Lung (tissue), 12 donors: ENCODE results near the gene SLC7A6. TPM values are rescaled to one million over a fixed set of nuclear protein-coding genes. Genes with fewer than 3 reads are reported as not detected.

ENCODE experiments used
- ATAC-seq: fragments of 200-7000 bp; cut with Tn5 transposase; one replicate; pipeline ENCODE4 v1.9.1; 2020; ENCODE audit warnings: moderate number of reproducible peaks; ENCODE audit not compliant: insufficient read depth, low FRiP score
- DNase-seq, 3 donors: peaks; one replicate each; pipeline ENCODE4 v3.0.0-alpha.2; 2013 to 2017
- H3K27ac ChIP-seq, 2 donors: one replicate each; pipeline ENCODE4 v1.5.1; 2013; ENCODE audit warnings: mild to moderate bottlenecking in 2 of 2, moderate library complexity in 2 of 2, control low read depth in 1 of 2, inconsistent platforms in 1 of 2, low read depth in 1 of 2, low read length in 1 of 2
- H3K27me3 ChIP-seq, 3 donors: one replicate each; pipeline ENCODE4 v1.5.1; 2013; ENCODE audit warnings: low read length in 2 of 3; ENCODE audit not compliant: control insufficient read depth in 3 of 3, insufficient read depth in 3 of 3
- H3K36me3 ChIP-seq, 4 donors: one replicate each; pipeline ENCODE4 v1.5.1; 2013; ENCODE audit warnings: low read length in 4 of 4, mild to moderate bottlenecking in 1 of 4, moderate library complexity in 1 of 4; ENCODE audit not compliant: control insufficient read depth in 4 of 4, insufficient read depth in 4 of 4
- H3K4me1 ChIP-seq, 5 donors: one replicate each; pipeline ENCODE4 v1.5.1; 2013; ENCODE audit warnings: low read length in 5 of 5, mild to moderate bottlenecking in 2 of 5, moderate library complexity in 1 of 5; ENCODE audit not compliant: control insufficient read depth in 5 of 5, insufficient read depth in 5 of 5
- H3K4me3 ChIP-seq: one replicate; pipeline ENCODE4 v1.5.1; 2013; ENCODE audit warnings: mild to moderate bottlenecking, control low read depth, moderate library complexity
- H3K9ac ChIP-seq, 2 donors: one replicate each; pipeline ENCODE4 v1.5.1; 2013; ENCODE audit warnings: low read length in 2 of 2, control low read depth in 1 of 2; ENCODE audit not compliant: insufficient read depth in 1 of 2
- H3K9me3 ChIP-seq, 4 donors: one replicate each; pipeline ENCODE4 v1.5.1; 2013; ENCODE audit warnings: low read length in 3 of 4, mild to moderate bottlenecking in 1 of 4, moderate library complexity in 1 of 4; ENCODE audit not compliant: control insufficient read depth in 4 of 4, insufficient read depth in 3 of 4
- WGBS, 2 donors: extraction: QIAGEN DNeasy Blood & Tissue Kit; methylation state at CpG; one replicate each; pipeline ENCODE4 v1.1.7; 2013; 5-methylcytosine and 5-hydroxymethylcytosine counted together
- polyA plus RNA-seq, 2 donors: library from polyadenylated mRNA; stranded (reverse); fragments of 200-250 nt; gene quantifications; one replicate each; pipeline ENCODE4 v1.2.1, GENCODE V29; 2013
- total RNA-seq, 2 donors: library from RNA; depleted of rRNA in 1 of 2; stranded (reverse); fragments of >200 nt in 1 of 2; gene quantifications; one replicate each; pipeline ENCODE4 v1.2.1, GENCODE V29; 2014 to 2021
- TF ChIP-seq, protein P1 (sequence below): IDR thresholded peaks from 2 replicates; pipeline ENCODE4 v1.5.1; 2012; ENCODE audit warnings: mild to moderate bottlenecking; ENCODE audit errors: control extremely low read depth, extremely low read depth
- donor health status: control.
- donor health status: control.
- donor health status: Bipolar disorder and iron deficiency.
- donor health status: healthy.
- donor health status: DM: yes; HTN: yes; CAD: no.

The SLC7A6 gene
- total and polyA plus RNA-seq, 4 donors = 8.9 to 36.2 (median 20.0) TPM

DNA sequence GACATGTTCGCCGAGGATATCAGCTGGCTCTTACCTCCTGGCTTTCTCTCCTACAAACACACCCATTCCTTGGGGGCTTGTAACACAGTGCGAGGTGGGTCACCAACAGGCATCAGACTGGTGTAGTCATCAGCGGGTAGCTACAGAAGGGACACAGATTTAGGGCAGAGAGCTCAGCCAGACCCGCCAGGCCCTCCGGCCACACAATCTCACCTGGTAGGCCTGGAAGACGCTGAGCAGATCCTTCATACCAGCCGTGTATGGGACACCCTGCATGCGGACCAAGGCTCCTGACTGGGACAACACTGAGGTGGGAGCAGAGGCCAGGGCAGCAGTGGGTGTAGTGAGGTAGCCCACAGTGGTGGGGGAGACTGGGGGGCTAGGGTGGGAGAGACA is 34.2 kb upstream of the SLC7A6 start:
- H3K4me3 ChIP-seq = no peak overlapping the region
- no peaks in the 10 kb centered on the region for H3K9me3 ChIP-seq
- H3K27me3 ChIP-seq = peaks cover 0 to 3% (median under 1%) of the 10 kb centered on the region in 3 donors
- ATAC-seq (no peak), DNase-seq (no peak)
- H3K9ac ChIP-seq = no peak overlapping the region
- no peak overlapping the region for H3K27ac ChIP-seq
- peaks cover 0 to 27% (median 9%) of the 10 kb centered on the region in 4 donors for H3K36me3 ChIP-seq
- TF ChIP-seq, protein P1, sequence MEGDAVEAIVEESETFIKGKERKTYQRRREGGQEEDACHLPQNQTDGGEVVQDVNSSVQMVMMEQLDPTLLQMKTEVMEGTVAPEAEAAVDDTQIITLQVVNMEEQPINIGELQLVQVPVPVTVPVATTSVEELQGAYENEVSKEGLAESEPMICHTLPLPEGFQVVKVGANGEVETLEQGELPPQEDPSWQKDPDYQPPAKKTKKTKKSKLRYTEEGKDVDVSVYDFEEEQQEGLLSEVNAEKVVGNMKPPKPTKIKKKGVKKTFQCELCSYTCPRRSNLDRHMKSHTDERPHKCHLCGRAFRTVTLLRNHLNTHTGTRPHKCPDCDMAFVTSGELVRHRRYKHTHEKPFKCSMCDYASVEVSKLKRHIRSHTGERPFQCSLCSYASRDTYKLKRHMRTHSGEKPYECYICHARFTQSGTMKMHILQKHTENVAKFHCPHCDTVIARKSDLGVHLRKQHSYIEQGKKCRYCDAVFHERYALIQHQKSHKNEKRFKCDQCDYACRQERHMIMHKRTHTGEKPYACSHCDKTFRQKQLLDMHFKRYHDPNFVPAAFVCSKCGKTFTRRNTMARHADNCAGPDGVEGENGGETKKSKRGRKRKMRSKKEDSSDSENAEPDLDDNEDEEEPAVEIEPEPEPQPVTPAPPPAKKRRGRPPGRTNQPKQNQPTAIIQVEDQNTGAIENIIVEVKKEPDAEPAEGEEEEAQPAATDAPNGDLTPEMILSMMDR = no peak
- WGBS, 2 donors = 92% methylated on average over 9 of the region's 9 CpGs
- peaks cover 0 to 9% (median 4%) of the 10 kb centered on the region in 5 donors for H3K4me1 ChIP-seq

DNA sequence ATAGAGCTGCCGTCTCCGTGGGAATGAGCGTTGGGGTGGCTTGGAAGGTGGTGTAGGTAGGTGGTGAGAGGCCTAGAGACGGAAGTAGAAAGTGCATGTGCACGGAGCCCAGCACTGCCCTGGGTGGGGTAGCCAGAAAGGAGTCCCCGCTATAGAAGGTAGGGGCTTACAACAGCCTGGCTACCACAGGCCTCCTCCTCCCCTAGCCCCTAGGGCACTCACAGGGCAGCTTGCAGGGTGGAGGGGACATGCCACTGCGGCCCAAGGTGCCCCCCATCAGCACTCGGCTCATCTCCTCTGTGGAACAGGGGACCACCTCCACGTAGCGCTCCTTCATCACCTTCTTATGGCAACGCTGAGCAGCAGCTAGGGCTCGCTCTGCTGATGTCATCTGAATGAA is 33.4 kb upstream of the SLC7A6 start:
- Histone ChIP-seq H3K36me3 (peaks cover 0 to 27% (median 9%) of the 10 kb centered on the region in 4 donors), H3K27ac (no peak overlapping the region), H3K4me1 (peaks cover under 1 to 12% (median 4%) of the 10 kb centered on the region in 5 donors), H3K27me3 (peaks cover 0 to 7% (median 5%) of the 10 kb centered on the region in 3 donors), H3K4me3 (no peak overlapping the region), H3K9ac (no peak overlapping the region), H3K9me3 (no peaks in the 10 kb centered on the region)
- TF ChIP-seq, protein P1 = no peak
- DNase-seq (no peak), ATAC-seq (no peak)
- WGBS, 2 donors = 90 to 93% methylated on average over 12 of the region's 12 CpGs

DNA sequence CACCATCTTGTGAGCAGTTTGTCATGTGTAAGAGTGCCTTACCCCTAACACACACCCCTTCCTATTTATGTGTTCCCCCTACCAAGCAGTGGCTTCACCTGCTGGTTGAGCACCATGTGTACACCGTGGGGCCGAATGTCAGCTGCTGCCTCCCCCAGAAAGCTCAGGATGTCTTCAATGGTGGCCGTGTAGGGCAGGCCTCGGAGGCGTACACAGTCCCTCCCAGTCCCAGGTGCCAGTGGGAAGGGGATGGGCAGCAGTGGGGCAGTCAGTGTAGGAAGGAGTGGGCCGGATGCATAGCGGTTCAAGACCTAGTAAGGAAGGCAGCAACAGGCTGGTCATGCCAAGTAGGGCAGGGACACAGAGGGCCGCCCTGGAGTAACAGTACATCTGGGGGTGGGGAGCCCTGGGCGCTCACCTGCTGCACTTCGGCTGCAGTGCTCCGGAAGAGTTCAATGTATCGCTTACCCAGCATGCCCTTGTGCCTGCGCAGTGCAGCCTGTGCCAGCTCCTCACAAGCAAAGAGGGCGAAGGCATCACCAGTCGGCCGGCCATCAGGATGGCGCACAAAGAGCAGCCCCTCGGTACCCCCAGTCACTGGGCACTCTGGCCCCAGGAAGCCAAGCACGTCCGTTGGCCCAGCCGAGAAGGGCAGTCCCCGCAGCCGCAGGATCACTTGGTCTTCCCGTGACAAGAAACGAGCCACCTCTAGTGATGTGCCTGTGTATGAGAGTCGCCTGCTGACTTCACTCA is 32.8 kb upstream of the SLC7A6 start:
- H3K27ac ChIP-seq = no peak overlapping the region
- DNase-seq = no peak
- H3K27me3 ChIP-seq = peaks cover 0 to 11% (median 9%) of the 10 kb centered on the region in 3 donors
- TF ChIP-seq, protein P1 = no peak
- H3K4me1 ChIP-seq = peaks cover 2 to 18% (median 8%) of the 10 kb centered on the region in 5 donors
- H3K9ac ChIP-seq = no peak overlapping the region
- no peaks in the 10 kb centered on the region for H3K9me3 ChIP-seq
- 89 to 92% methylated on average over 26 of the region's 26 CpGs for WGBS, 2 donors
- no peak overlapping the region for H3K4me3 ChIP-seq
- H3K36me3 ChIP-seq = peaks cover 0 to 22% (median 5%) of the 10 kb centered on the region in 4 donors
- no peak for ATAC-seq
